Measurements from ENCODE around the gene ZNF2. TPM values are rescaled to one million over a fixed set of nuclear protein-coding genes. Genes with fewer than 3 reads are reported as not detected.

Gene ZNF2
- total and polyA plus RNA-seq, 2 donors (not counting 1 experiment from before 2014, with no cell fraction given): 2.9 to 7.2 TPM

- CTCF ChIA-PET: no interaction called here
- H3K4me1 ChIP-seq (ENCODE audit: control insufficient read depth in 2 of 2, insufficient read depth in 2 of 2, low read length in 2 of 2): no peaks in the 10 kb centered on the region
- no peaks in the 10 kb centered on the region for H4K20me1 ChIP-seq (ENCODE audit: control insufficient read depth, insufficient read depth, low read length, poor library complexity, severe bottlenecking)
- H3K4me3 ChIP-seq (ENCODE audit: control extremely low read depth in 1 of 5, extremely low read depth in 1 of 5, insufficient read depth in 1 of 5, low read depth in 2 of 5, low read length in 4 of 5): no peak overlapping the region
- no peak for ATAC-seq (ENCODE audit: low read depth)
- no peaks in the 10 kb centered on the region for H3K79me2 ChIP-seq (ENCODE audit: control insufficient read depth, insufficient read depth, low read length)
- H3K27ac ChIP-seq (ENCODE audit: low read length in 2 of 2): no peak overlapping the region
- TF ChIP-seq EZH2 (IDR thresholded peaks at IDR 0.05; ENCODE audit: borderline replicate concordance, insufficient read depth, low read depth, low read length, poor library complexity, severe bottlenecking) (no peak), CTCF (IDR thresholded peaks at IDR 0.05) (no peak)
- H3K27me3 ChIP-seq (replicated peaks in 1 of 4; ENCODE audit: control extremely low read depth in 1 of 4, control insufficient read depth in 3 of 4, insufficient read depth in 4 of 4, low read length in 3 of 4): no peaks in the 10 kb centered on the region
- H2AFZ ChIP-seq (ENCODE audit: insufficient read depth, low read depth, low read length, poor library complexity, severe bottlenecking): no peak overlapping the region
- no peaks in the 10 kb centered on the region for H3K27me3 Mint-ChIP-seq
- no peak for DNase-seq
- H3K4me3 Mint-ChIP-seq: no peak overlapping the region
- H3K9me3 Mint-ChIP-seq (ENCODE audit: insufficient read depth): peaks cover 24% of the 10 kb centered on the region
- H3K9me3 ChIP-seq (ENCODE audit: control extremely low read depth in 1 of 3, control insufficient read depth in 2 of 3, insufficient read depth in 1 of 3, low read length in 2 of 3): peaks cover 7 to 24% (median 16%) of the 10 kb centered on the region in 3 donors
- H3K27ac Mint-ChIP-seq: no peak overlapping the region
- intact Hi-C loops (cut with micrococcal nuclease): no loop called here
- no peaks in the 10 kb centered on the region for H3K4me1 Mint-ChIP-seq
- no peaks in the 10 kb centered on the region for H3K36me3 ChIP-seq (replicated peaks in 1 of 2; ENCODE audit: control extremely low read depth in 1 of 2, control insufficient read depth in 1 of 2, extremely low read depth in 1 of 2, insufficient read depth in 2 of 2, low read length in 1 of 2)
- no peak overlapping the region for H3K9ac ChIP-seq (ENCODE audit: low read length)
- no peak overlapping the region for H3K4me2 ChIP-seq (replicated peaks; ENCODE audit: low read depth, low read length, poor library complexity, severe bottlenecking)
- POLR2A ChIA-PET: no interaction called here
Observed at GRCh38 chr2:95225658-95226057, 60.0 kb downstream of the ZNF2 start.

DNA sequence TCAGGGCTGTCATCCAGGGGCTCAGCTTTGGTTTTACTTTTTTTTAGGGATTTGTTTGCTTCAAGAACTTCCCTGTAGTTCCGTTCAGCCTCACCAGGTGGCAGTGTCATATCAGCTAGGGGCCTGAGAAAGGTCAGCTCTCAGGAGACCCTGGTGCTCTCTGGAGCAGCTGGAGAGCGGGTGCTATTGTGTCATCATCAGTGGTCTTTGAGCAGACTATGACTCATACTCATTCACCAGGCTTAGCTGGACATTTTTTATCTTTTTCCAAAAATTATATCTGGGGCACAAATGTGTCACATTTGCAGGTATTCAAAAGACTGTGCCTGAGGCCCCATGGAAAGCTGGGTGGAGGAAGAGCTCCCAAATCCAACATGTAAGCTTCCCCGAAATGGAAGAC lies 66.1 kb downstream of the ZNF2 start:
- H4K20me1 ChIP-seq (ENCODE audit: control insufficient read depth, insufficient read depth, low read length, poor library complexity, severe bottlenecking): no peaks in the 10 kb centered on the region
- WGBS (ENCODE audit: insufficient coverage): 36% methylated on average over 2 of the region's 3 CpGs
- no peak overlapping the region for H2AFZ ChIP-seq (ENCODE audit: insufficient read depth, low read depth, low read length, poor library complexity, severe bottlenecking)
- H3K36me3 ChIP-seq (replicated peaks in 1 of 2; ENCODE audit: control extremely low read depth in 1 of 2, control insufficient read depth in 1 of 2, extremely low read depth in 1 of 2, insufficient read depth in 2 of 2, low read length in 1 of 2): no peaks in the 10 kb centered on the region
- H3K27ac ChIP-seq (ENCODE audit: low read length in 2 of 2): no peak overlapping the region
- Mint-ChIP-seq H3K4me1 (no peaks in the 10 kb centered on the region), H3K27ac (no peak overlapping the region), H3K9me3 (ENCODE audit: insufficient read depth) (peaks cover 3% of the 10 kb centered on the region), H3K4me3 (no peak overlapping the region), H3K27me3 (peaks cover 4% of the 10 kb centered on the region)
- CTCF ChIA-PET: interaction anchor here (1.1 to 1.3 kb wide), 2 partner anchors 19 to 114 kb away, joined by 3 read pairs; no protein-coding TSS in a partner anchor
- POLR2A ChIA-PET: no interaction called here
- H3K79me2 ChIP-seq (ENCODE audit: control insufficient read depth, insufficient read depth, low read length): no peaks in the 10 kb centered on the region
- H3K4me3 ChIP-seq (ENCODE audit: control extremely low read depth in 1 of 5, extremely low read depth in 1 of 5, insufficient read depth in 1 of 5, low read depth in 2 of 5, low read length in 4 of 5): no peak overlapping the region
- intact Hi-C loops (cut with micrococcal nuclease): no loop called here
- H3K4me1 ChIP-seq (ENCODE audit: control insufficient read depth in 2 of 2, insufficient read depth in 2 of 2, low read length in 2 of 2): no peaks in the 10 kb centered on the region
- no peak for DNase-seq
- no peaks in the 10 kb centered on the region for H3K27me3 ChIP-seq (replicated peaks in 1 of 4; ENCODE audit: control extremely low read depth in 1 of 4, control insufficient read depth in 3 of 4, insufficient read depth in 4 of 4, low read length in 3 of 4)
- no peak for ATAC-seq (ENCODE audit: low read depth)
- TF ChIP-seq CTCF (IDR thresholded peaks at IDR 0.05) (peak; percentile 60), EZH2 (IDR thresholded peaks at IDR 0.05; ENCODE audit: borderline replicate concordance, insufficient read depth, low read depth, low read length, poor library complexity, severe bottlenecking) (no peak)
- no peak overlapping the region for H3K9ac ChIP-seq (ENCODE audit: low read length)
- no peak overlapping the region for H3K4me2 ChIP-seq (replicated peaks; ENCODE audit: low read depth, low read length, poor library complexity, severe bottlenecking)
- H3K9me3 ChIP-seq (ENCODE audit: control extremely low read depth in 1 of 3, control insufficient read depth in 2 of 3, insufficient read depth in 1 of 3, low read length in 2 of 3): peaks cover 0 to 41% (median 0%) of the 10 kb centered on the region in 3 donors

Data from B cell (primary cell).